HG03108 (cell line): ENCODE data around the gene TET3.

ENCODE experiments used
- ATAC-seq: cut with Tn5 transposase; IDR thresholded peaks from one replicate; pipeline ENCODE4 v1.9.1; 2021; ENCODE audit warnings: moderate library complexity; ENCODE audit not compliant: unreplicated experiment

The TET3 gene

GRCh38 chr2:73963385-73964120, 21.2 kb upstream of the TET3 start:
- peak; percentile 57 for ATAC-seq

GRCh38 chr2:73964223-73964622, 20.5 kb upstream of the TET3 start:
- ATAC-seq, result no peak

- no peak for ATAC-seq
Measured at GRCh38 chr2:73965053-73965452, 19.7 kb upstream of the TET3 start.

- no peak for ATAC-seq
Measured at GRCh38 chr2:73968357-73968937, 16.3 kb upstream of the TET3 start.

GRCh38 chr2:73969356-73969755, 15.4 kb upstream of the TET3 start:
- no peak for ATAC-seq

GRCh38 chr2:73970141-73970803, 14.4 kb upstream of the TET3 start:
- no peak for ATAC-seq

- ATAC-seq, result peak; percentile 80
Measured at GRCh38 chr2:73970850-73971471, 13.7 kb upstream of the TET3 start.

- no peak for ATAC-seq
Measured at GRCh38 chr2:73971722-73972121, 13.0 kb upstream of the TET3 start.

GRCh38 chr2:73972846-73973245, 11.9 kb upstream of the TET3 start:
- ATAC-seq, result no peak

GRCh38 chr2:73975731-73976130, 9.0 kb upstream of the TET3 start:
- ATAC-seq, result no peak

- ATAC-seq, result no peak
Measured at GRCh38 chr2:73976803-73977202, 7.9 kb upstream of the TET3 start.

- ATAC-seq, result no peak
Measured at GRCh38 chr2:73977466-73977865, 7.2 kb upstream of the TET3 start.

GRCh38 chr2:73979021-73979420, 5.7 kb upstream of the TET3 start:
- peak; percentile 41 for ATAC-seq

GRCh38 chr2:73979686-73980085, 5.0 kb upstream of the TET3 start:
- no peak for ATAC-seq

GRCh38 chr2:73980566-73980965, 4.1 kb upstream of the TET3 start:
- no peak for ATAC-seq

- no peak for ATAC-seq
Measured at GRCh38 chr2:73981081-73982001, 3.4 kb upstream of the TET3 start.

GRCh38 chr2:73982140-73982617, 2.5 kb upstream of the TET3 start:
- no peak for ATAC-seq

GRCh38 chr2:73983322-73984202, 1.1 kb upstream of the TET3 start:
- ATAC-seq, result no peak

GRCh38 chr2:73984922-73985307, 205 bp downstream of the TET3 start:
- ATAC-seq, result peak; percentile 17
